GM12878 (cell line): ENCODE results near the gene PANK1. TPM values are rescaled to one million over a fixed set of nuclear protein-coding genes. Genes with fewer than 3 reads are reported as not detected.

ENCODE experiments used
- ATF2 ChIP-seq: IDR thresholded peaks from 2 replicates; pipeline ENCODE4 v1.6.1; 2012; ENCODE audit warnings: low read length, inconsistent platforms
- BACH1 ChIP-seq: fragments of 450-650 bp; IDR thresholded peaks from 2 replicates; pipeline ENCODE4 v1.6.1; 2017; ENCODE audit warnings: mild to moderate bottlenecking, borderline replicate concordance
- BCL3 ChIP-seq: IDR thresholded peaks from 2 replicates; pipeline ENCODE4 v1.6.1; 2011; ENCODE audit warnings: borderline replicate concordance, low read depth, mild to moderate bottlenecking, moderate library complexity, low read length; ENCODE audit not compliant: insufficient read depth, poor library complexity, severe bottlenecking
- BRCA1 ChIP-seq: IDR thresholded peaks from 2 replicates; pipeline ENCODE4 v1.6.1; 2011; ENCODE audit warnings: low read depth, low read length, improper control_type of control experiment
- CUX1 ChIP-seq: IDR thresholded peaks from 2 replicates; pipeline ENCODE4 v1.6.1; 2012; ENCODE audit warnings: improper control_type of control experiment, low read depth, low read length; ENCODE audit not compliant: insufficient replicate concordance
- EED ChIP-seq: sonication (generic); IDR thresholded peaks from 2 replicates; pipeline ENCODE4 v1.6.1; 2016; ENCODE audit warnings: antibody characterized with exemption, low read depth
- ETV6 ChIP-seq, 2 experiments: fragments of 450-650 bp in 1 of 2; IDR thresholded peaks in 1 of 2; conservative IDR thresholded peaks in 1 of 2; 2 replicates each; pipeline ENCODE4 v1.6.1; 2014; ENCODE audit warnings: antibody characterized with exemption in 1 of 2, borderline replicate concordance in 1 of 2, low read depth in 1 of 2, mild to moderate bottlenecking in 1 of 2, moderate library complexity in 1 of 2
- HDAC2 ChIP-seq: fragments of 200-600 bp; sonication (generic); IDR thresholded peaks from 2 replicates; pipeline ENCODE4 v1.6.1; 2017
- IKZF2 ChIP-seq, 2 experiments: fragments of 450-650 bp; IDR thresholded peaks; 2 replicates each; pipeline ENCODE4 v1.6.1; 2017; ENCODE audit warnings: mild to moderate bottlenecking in 2 of 2, moderate library complexity in 2 of 2
- IRF3 ChIP-seq: fragments of 450-650 bp; IDR thresholded peaks from 2 replicates; pipeline ENCODE4 v1.6.1; 2014; ENCODE audit warnings: mild to moderate bottlenecking
- MEF2A ChIP-seq: IDR thresholded peaks from 2 replicates; pipeline ENCODE4 v1.6.1; 2011; ENCODE audit warnings: low read depth, mild to moderate bottlenecking, low read length, moderate library complexity; ENCODE audit not compliant: insufficient read depth
- MYB ChIP-seq: fragments of 150-350 bp; IDR thresholded peaks from 2 replicates; pipeline ENCODE4 v1.6.1; 2014; ENCODE audit warnings: mild to moderate bottlenecking, low read depth, low read length, borderline replicate concordance
- NFIC ChIP-seq: IDR thresholded peaks from 2 replicates; pipeline ENCODE4 v1.6.1; 2012; ENCODE audit warnings: low read depth, mild to moderate bottlenecking, inconsistent platforms, low read length, moderate library complexity
- POLR2A ChIP-seq: IDR thresholded peaks from 2 replicates; pipeline ENCODE4 v1.6.1; 2011; ENCODE audit warnings: low read depth, mild to moderate bottlenecking, low read length
- RB1 ChIP-seq: fragments of 450-650 bp; formaldehyde crosslinking; IDR thresholded peaks from 2 replicates; pipeline ENCODE4 v1.6.1; 2017; ENCODE audit warnings: mild to moderate bottlenecking, borderline replicate concordance
- SP1 ChIP-seq: IDR thresholded peaks from one replicate; pipeline ENCODE4 v1.6.1; 2011; ENCODE audit warnings: low read depth, low read length
- TBL1XR1 ChIP-seq: IDR thresholded peaks from 2 replicates; pipeline ENCODE4 v1.6.1; 2012; ENCODE audit warnings: low read depth, low read length, improper control_type of control experiment
- TCF12 ChIP-seq: IDR thresholded peaks from 2 replicates; pipeline ENCODE4 v1.6.1; 2011; ENCODE audit warnings: low read depth, mild to moderate bottlenecking, low read length
- ZNF622 ChIP-seq: fragments of 450-650 bp; IDR thresholded peaks from 2 replicates; pipeline ENCODE4 v1.6.1; 2017; ENCODE audit warnings: mild to moderate bottlenecking, inconsistent platforms
- polyA plus RNA-seq, 11 experiments: library from polyadenylated mRNA; depleted of rRNA in 4 of 11; unstranded in 6 of 11; stranded (reverse) in 5 of 11; fragments of >200 nt; fragmentation: Nextera tagmentation in 4 of 11; fragmentation: Illumina TruSeq in 1 of 11; extraction: Ambion mirVana in 4 of 11; extraction: Trizol in 1 of 11; gene quantifications; 1 replicate in 1 of 11; 2 replicates in 10 of 11; pipeline versions ENCODE4 v1.2.1 to v1.2.3, GENCODE V29; 2011 to 2016; ENCODE audit warnings: inconsistent platforms in 2 of 11, missing spikeins in 2 of 11, low read depth in 1 of 11
- total RNA-seq, 4 experiments: library from RNA; depleted of rRNA in 3 of 4; stranded (reverse); fragments of >200 nt in 3 of 4; fragmentation: Illumina TruSeq in 1 of 4; extraction: Trizol in 1 of 4; gene quantifications; 2 replicates each; pipeline versions ENCODE4 v1.2.1 to v1.2.3, GENCODE V29; 2013 to 2021

Gene PANK1
- total and polyA plus RNA-seq, 10 of the 15 experiments (the other 5 are each of a cell fraction or from before 2014, with no cell fraction given): 1.9 to 10.6 (median 5.8) TPM

- TF ChIP-seq MYB: no peak
- TF ChIP-seq ATF2: peak; percentile 86
- no peak for TF ChIP-seq POLR2A
- TF ChIP-seq BCL3: no peak
- TF ChIP-seq BRCA1: no peak
- no peak; a peak in 1 of 4 replicates for TF ChIP-seq ETV6 (conservative IDR thresholded peaks at IDR 0.05 in 1 of 2, IDR thresholded peaks at IDR 0.05 in 1 of 2; ENCODE audit: borderline replicate concordance in 1 of 2, low read depth in 1 of 2)
- no peak for TF ChIP-seq BACH1
- TF ChIP-seq IKZF2 (IDR thresholded peaks at IDR 0.05): peak; percentile 92 to 93
- no peak for TF ChIP-seq ZNF622
- no peak for TF ChIP-seq CUX1
- TF ChIP-seq EED: peak; percentile 93
- TF ChIP-seq NFIC: peak; percentile 95
- TF ChIP-seq RB1: no peak
- peak; percentile 10 for TF ChIP-seq SP1
- peak; percentile 92 for TF ChIP-seq TBL1XR1
- peak; percentile 95 for TF ChIP-seq MEF2A
- peak; percentile 73; the same call in 1 of the 2 replicates for TF ChIP-seq TCF12
- TF ChIP-seq HDAC2: no peak
- no peak for TF ChIP-seq IRF3
Measured at GRCh38 chr10:89653410-89653869, 8.4 kb upstream of the PANK1 start (continued).
